HG02943 (cell line): Measurements from ENCODE around the gene AMACR.

Experiments used
- ATAC-seq: cut with Tn5 transposase; IDR thresholded peaks from one replicate; pipeline ENCODE4 v1.9.1; 2021; ENCODE audit warnings: mild to moderate bottlenecking, low read depth, moderate library complexity; ENCODE audit not compliant: unreplicated experiment

AMACR gene

DNA sequence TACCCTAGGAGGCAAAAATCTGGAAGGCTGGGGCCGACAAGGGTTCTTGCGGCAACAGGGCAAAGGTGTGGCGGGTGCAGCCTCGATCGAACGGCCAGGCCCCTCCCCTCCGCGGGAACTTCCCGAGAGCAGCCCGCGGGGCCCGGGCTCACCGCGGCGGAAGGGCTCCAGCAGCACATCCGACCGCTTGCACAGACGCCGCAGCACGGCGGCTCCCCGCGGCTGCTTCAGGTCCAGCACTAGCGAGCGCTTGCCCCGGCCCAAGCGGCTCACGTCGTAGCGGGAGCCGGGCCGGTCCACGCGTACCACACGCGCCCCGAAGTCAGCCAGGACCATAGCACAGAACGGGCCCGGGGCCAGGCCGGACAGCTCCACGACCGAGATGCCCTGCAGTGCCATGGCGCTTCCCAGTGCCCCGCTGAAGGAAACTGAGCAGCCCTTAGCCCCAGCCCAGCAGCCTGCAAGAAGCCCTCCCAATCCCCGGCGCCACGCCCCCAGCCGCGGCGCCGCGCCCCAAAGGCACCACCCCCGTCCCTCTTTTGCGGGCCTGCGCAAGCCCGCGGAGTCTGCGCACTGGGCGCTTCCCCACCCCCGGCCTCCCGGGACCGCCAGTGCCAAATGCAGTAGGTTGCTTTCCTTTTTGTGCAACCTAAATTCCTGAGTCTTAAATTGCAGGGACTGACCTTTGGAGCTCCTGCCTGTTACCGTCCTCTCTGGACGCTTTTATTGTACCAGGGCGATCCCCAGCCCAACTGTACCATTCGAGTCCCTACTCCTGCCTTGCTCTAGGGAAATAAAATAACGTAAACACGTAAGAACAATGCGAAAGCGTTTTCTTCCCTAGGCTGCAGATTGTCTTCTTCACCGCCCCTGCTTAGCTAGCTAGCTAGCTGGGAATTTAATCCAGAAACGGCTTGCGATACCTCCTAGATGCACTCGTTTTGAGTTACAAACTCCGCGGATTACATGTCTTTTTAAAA, at the start of gene AMACR:
Gene AMACR (minus strand): TSS at position 430 of the 980 bp plus-strand sequence. CDS start 31 bp downstream, at position 399.
- ATAC-seq: peak; percentile 93

DNA sequence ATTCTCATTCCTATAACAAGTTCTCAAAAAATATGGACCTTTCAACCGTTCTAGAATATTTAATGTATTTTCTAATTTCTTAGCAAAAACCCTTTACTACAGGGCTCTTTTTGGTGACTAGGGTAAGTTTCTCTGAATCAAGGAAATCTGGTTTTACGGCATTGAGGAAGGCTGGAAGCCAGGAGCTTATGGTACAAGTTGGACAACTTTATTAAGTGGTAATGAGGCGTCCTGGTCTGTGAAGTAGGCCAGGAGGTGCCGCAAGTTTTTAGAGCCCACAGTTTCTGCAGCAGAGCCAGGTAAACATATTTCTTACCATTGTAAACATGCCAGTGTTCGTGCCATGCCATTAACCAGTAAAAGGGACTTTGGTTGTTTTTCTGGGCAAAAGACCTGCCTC, 49.7 kb upstream of the AMACR start:
- ATAC-seq: no peak

DNA sequence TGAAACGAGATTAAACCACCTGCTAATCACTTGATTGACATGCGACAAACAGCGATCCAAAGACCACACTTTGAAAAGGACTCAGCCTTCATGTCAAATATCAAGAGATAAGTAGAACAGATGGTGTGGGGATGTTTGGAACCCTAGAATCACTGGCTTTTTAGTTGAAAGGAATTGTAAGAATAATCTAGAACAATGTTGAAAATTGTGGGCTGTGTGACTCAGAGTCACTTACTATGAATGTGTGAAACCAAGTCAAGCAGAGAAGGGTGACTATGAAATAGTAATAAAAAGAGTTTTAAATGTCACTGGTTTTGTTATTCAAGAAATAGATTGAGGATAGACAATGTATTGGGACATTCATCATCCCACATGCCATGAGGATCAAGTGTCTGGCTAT, 49.3 kb upstream of the AMACR start:
- no peak for ATAC-seq

DNA sequence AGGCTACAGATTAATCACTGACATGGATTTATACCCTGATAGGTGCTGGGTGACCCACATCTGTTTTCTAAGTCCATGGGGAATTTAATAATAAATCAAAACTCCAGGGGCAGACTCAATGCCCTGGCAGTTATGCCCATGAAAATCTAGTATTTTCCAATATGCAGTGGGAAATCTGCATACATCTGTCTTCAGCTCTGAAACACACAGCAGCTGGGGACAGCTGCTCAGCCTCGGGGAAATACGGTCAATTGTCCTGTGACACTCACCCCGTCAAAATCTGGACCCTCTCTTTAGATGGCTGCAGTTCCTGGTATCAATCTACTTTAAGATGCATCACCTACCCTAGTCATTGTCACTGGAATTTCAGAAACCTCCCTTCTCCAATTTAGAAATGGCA, 47.8 kb upstream of the AMACR start:
- no peak for ATAC-seq

DNA sequence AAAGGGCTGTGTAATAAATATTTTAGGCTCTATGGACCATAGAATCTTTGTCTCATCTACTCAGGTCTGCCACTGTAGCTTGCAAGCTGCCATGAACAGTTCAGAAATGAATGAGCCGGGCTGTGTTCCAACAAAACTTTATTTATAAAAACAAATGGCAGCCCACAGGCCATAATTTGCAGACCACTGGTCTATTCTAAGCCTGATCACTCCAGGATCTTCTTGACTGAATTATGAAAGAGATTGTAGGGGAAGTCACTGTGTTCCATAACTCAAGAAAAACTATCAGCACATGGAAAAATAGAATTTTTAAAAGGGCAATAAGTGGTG, 46.5 kb upstream of the AMACR start:
- no peak for ATAC-seq

DNA sequence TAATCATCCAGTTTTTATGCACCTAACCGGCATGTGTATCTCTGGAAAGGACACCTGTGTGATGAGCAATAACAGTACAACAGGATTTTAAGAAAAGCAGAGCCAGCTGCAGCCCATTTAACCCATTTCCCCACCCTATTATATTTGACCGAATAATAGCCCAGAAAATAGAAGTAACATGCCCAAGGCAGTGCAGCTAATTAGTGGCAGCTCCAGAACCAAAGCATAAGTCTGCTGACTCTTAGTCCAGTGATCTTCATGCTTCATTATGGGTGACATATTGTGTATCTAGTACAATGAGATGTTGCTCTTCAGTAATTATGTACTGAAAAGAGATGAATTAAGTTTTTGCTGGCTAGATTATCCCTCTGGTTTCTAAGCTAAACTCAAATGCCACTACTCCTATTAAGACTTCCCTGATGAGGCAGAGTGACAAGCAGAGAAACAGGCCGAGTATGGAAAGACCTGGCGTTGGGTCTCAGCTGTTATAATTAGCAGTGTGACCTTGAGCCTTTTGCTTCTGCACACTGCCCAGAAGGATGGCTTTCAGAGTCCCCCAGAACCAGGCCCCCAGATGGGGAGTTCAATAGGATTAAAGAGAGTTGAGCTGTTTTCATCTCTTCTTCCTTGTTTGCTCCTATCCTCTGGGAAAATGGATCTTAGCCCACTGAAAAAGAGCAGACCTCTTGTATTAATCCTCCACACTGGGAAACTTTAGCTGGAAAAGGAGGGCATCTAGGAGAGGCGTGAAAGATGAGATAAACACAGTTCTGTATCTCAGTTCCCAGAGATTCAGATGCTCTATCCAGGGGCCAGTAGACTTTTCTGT, 45.9 kb upstream of the AMACR start:
- ATAC-seq: no peak

DNA sequence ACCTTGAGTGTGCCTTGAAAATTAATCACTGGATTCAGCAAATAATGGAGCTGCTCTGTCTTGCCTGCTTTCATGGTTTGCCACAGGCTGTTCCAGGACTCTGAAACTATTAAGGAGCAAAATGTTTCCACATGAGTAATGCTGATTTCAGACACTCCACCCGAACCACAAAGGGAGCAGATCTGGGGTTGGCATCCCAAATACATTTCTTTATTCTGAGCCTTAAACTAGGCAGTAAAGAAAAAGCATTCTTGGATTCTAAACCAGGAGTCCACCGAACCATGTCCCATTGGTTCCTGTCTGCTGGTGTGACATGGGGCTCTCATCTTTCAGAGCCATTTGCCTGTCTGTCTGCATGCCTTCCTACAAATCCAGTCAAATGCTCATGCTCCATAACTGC, 45.3 kb upstream of the AMACR start:
- ATAC-seq: no peak

DNA sequence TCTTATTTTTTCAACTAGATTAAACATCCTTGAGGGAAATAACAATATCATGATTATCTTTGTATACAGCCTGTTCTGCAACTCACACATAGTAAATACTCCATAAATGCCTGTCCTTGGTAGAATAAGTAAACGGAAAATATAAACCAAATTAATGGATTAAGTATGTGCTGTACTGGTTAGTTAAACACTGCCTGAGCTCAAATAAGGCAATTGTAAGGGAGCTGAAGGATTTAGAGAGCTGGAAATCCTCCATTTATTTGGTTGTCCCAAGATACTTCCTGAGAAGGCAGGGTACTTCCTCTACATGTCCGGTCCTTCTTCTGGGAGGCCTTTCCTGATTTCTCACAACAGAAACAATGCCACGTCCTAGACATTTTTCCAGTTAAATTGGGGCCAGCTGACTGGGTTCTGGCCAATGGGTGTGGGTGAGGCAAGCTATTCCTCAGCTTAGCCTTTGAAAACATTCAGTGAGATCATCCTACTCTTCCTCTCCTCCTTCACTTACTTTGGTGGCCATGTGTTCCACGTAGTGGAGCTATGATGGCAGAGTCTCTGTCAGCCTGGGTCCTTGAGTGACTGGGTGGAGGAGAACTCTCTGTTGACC, 43.6 kb upstream of the AMACR start:
- ATAC-seq: no peak

DNA sequence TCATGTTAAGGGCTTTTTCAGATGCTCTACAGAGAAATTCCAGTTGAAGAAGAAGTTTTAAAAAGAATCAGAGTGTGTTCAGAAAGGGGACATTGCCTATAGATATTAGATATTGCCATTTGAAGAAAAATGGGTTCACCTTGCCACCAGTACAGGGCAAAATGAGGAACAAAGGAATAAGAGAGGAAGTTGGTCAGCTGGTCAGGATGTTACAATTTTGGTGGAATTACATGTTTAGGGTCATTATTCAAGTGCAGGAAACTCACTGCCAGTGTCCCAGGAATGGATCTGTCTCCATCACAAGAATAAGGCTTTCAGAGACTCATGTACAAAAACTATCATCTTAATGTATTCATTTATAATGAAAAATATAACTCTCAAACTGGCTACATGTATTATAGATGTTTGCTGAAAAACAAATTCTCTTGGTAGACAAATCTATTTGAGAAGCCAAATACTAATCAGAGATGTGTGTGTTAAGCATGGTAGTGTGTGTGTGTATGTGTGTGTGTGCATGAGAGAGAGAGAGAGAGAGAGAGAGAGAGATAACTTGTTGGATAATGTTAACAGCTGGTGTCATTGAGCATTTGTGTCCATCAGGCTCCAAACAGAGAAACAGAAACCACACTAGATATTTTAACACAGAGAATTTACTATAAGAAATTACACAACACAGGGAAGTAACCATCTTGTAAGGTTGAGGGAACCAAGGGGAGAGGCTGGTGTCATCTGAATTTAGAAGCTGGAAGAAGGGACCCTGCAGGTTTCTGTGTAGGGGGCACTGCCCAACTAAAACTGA, 40.1 kb upstream of the AMACR start:
- ATAC-seq: no peak

DNA sequence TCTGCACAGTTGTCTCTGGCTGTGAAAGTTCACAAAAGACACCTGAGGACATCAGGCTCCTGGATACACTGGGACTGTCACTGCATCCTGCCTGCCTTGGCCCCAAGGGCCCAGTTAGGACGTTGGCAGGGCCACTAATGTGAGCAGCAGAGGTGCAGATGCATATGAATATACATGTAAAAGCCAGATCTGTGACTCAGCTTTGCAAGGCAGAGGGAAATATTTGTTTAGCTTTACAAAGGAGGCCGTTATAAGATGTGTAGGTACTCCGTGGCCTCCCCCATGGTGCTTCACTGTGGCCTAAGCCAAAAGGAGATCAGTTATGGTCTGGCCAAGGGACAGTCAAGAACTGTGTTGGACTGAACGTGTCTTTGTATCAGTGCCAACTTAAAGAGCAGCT, 39.3 kb upstream of the AMACR start:
- no peak for ATAC-seq

DNA sequence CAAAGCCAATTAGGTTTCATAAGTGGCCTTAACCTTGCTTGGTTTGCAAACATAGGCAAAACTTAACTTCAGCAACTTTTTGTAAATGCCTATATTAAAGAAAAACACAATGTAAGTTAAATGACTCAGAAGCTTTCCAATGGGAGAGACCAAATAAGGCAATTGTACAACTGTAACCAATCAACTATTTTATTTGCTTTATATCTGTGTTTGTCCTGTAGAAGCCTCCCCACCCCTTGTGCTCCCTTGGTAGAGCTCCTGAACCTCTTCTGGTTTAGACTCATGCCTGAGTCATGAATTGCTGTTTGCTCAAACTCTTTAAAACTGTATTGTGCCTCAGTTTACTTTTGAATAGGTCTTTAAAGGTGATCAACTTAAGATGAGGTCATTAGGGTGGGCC, 38.1 kb upstream of the AMACR start:
- ATAC-seq: no peak

DNA sequence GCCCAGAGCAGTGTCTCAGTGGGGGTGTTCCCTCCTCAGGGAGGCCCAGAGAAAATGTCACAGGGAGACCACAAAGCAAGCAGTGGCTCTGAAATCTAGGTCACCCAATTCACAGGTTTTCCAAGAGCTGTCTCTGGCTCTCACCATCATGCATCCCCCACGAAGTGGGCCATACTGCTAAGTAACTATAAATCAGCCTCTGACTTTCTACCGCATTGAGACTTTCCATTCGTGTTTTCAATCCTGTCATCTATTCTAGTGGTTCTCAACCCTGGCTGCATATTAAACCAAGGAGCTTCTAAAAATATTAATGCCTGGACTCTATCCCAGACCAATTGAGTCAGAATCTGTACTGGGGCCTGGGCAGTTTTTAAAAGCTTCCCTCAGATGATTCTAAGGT, 37.2 kb upstream of the AMACR start:
- ATAC-seq: no peak

DNA sequence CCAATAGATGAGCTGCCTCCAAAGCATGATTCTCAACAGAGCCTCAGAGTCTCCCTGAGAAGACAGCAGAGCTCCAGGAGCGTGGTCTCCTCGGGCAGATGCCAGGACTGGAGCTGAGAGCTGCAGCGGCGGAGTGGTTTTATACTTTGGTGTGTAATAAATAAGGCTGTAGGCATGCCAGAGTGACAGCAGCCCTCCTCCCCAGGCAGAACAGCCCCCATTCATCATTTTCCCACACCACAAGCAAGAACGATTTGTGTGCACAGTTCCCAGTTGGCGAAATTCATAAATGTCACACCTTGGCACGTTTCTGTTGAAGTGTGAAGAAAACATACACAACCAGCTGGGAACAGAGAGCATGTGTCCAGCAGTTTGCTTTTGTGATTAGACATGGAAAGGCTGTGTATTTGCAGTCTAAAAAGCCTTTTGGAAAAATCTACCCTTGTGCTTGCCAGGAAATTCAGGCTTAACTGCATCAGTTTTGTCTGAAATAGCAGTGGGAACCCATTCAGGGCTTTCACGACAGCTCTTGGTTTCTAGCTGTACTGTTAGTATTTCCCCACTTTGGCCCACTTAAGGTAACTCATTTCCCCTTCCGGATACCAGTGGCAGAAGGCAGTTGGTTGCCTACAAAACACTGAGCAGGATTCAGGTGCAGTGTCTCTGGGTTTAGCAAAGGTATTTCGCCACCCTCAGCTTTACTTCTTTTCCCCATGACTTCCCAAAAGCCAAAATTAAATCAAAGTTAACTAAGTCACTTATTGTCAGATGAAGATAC, 35.4 kb upstream of the AMACR start, which contains the start of gene C1QTNF3:
Gene C1QTNF3 (minus strand): TSS at position 115 of the 778 bp plus-strand sequence. CDS start 88 bp downstream, at position 27.
- ATAC-seq: no peak

DNA sequence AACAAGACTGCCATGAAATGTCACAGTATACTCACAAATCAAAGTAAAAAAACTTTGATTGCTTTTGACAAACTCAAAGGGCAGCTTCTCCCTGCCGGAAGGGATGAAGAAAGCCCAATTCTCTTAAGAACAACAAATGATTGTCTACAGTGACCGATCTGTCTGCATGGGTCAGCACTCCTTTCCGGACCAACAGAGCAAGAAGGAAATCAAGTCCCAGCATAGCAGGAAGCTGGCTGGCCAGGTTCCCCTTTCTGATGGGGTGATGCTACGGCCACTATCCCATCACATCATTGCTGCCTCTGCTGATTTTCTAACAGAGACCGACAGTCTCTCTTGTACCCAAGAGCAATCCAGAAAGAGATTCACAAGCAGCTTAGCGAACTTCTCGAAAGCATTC, 34.5 kb upstream of the AMACR start:
- ATAC-seq: no peak

DNA sequence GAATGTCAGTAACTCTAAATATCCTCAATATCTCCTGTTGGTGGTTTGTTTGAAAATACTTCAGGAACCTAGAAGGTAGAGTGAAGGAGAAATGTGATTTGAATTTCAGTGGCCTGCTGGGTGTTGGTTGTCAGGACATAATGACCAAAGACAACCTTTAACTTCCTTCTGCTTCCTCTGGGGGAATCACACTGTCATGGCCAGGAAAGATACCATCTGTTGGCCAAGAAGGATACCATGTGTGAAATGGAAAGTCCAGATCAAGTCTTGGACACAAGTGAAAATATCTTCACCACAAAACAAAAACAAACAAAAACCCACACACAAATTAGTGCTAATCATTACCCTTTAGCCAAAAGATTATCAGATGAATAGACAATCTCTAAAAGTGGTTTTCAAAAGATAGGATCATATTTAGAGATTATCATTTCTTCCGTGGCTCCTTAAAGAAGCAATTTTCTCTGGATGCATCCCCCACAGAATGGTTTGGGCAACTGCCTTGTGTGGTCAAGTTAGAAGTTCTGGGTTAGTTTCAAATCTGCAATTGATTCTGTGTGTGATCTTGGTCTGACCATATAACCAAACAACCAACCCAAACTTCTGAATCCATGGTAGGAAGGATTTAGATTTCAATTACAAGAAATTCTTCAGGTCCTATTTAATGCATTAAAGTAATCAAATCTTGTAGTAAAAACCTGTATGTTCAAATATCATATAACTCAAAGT, 33.6 kb upstream of the AMACR start:
- no peak for ATAC-seq

DNA sequence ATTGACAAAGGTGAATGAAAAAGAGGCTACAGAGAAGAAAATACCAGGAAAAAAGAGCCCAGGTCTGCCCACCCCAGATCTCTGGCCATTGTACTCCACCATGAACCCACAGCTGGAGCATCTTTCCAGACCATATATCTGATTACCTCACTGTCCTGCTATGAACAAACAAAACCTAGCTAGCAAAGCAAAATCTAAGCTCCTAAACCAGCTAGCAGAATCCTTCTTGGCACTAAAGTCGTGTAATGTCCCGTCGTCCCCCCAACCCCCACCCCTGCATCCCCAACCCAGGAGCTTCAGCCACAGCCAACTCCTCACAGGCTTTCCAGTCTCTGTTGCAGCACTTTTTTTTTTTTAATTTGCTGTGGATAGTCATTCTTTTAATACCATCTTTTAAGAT, 32.6 kb upstream of the AMACR start:
- no peak for ATAC-seq

DNA sequence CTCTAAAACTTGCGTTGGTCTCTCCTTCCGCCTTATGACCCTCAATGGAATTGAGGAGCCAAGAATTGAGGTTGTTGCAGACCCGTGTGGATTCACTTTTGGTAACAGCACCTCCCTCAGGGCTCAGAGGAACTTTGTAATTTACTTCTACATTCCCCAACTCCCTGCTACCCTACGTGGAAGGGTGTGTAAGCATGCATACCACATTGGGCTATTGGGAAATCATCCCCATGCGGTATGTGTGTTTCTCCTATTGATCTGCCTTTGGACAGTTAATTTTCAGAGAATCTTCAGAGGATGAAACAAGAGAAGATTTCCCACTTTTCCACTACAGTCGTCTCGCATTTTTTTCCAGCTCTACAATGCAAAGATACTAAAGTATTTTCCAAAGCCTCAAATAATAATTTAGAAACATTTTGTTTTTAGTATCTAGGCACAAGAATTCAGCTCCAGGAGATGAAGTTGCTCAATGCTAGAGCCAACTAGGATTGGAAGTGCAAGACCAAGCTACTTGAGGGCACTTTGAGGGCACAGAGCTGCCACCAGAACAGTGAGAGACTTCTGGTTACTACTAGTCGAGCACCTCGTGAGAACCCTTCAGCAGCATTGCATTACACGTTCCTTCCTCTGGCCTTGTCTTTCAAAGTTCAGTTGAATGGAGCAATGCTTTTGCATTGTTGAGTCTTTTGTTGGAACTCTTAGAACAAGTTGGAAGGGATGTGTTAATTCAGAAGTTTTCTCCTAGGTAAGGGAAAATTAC, 31.7 kb upstream of the AMACR start:
- no peak for ATAC-seq

DNA sequence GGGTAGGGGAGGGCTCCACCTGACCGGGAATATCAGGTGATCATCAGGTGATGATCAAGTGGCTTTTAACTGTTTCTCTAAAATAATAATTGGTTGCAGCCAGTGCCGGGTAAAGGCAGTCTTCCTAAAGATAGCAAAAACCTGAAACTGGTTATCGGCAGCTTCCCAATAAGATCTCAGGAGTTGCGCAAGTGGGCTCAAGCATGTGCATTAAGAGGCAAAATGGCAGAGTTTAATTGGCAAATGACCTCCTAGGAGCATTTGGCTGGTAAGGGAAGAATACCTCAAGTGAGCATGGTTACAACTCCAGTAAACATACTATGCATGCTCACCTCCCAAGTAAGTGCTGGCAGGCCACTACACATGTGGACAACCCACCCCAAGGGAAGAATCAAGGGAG, 31.0 kb upstream of the AMACR start:
- ATAC-seq: no peak
